ENCODE measurements around the gene DDA1. TPM values are rescaled to one million over a fixed set of nuclear protein-coding genes. Genes with fewer than 3 reads are reported as not detected.

Gene DDA1
- total RNA-seq, 1 experiment from 2014 or later, result 55.6 TPM

- intact Hi-C loops (cut with micrococcal nuclease; ENCODE audit: unreplicated experiment), result loop anchor here (5.0 kb wide), 1 partner anchor 219 kb away; the partner anchor contains the start of gene COLGALT1
- ChIA-PET CTCF (no interaction called here), POLR2A (no interaction called here)
- Histone ChIP-seq H3K36me3 (ENCODE audit: control insufficient read depth, insufficient read depth, low read length) (no peaks in the 10 kb centered on the region), H3K4me3 (ENCODE audit: low read depth, low read length) (peak overlapping the region; percentile 59), H3K4me1 (0 out of 2 replicates have a peak, but pooled peaks cover 9% of the 10 kb centered on the region), H3K9me3 (no peaks in the 10 kb centered on the region), H3K27me3 (replicated peaks; ENCODE audit: control insufficient read depth, insufficient read depth, low read length) (no peaks in the 10 kb centered on the region)
- no TSS peak for BruUV-seq (replicated peaks)
- H3K9me3 Mint-ChIP-seq (ENCODE audit: unreplicated experiment), result no peaks in the 10 kb centered on the region
- peak overlapping the region; percentile 97 for H3K27ac Mint-ChIP-seq (ENCODE audit: unreplicated experiment)
- TF ChIP-seq CTCF (IDR thresholded peaks at IDR 0.05; ENCODE audit: insufficient read depth in 1 of 2, low read depth in 1 of 2, low read length in 1 of 2, severe bottlenecking in 1 of 2, unreplicated experiment in 1 of 2), result no peak
- peaks cover 40% of the 10 kb centered on the region for H3K36me3 Mint-ChIP-seq (ENCODE audit: insufficient read depth, unreplicated experiment)
- no peak for DNase-seq
- H3K27me3 Mint-ChIP-seq (ENCODE audit: insufficient read depth, unreplicated experiment), result no peaks in the 10 kb centered on the region
- H3K4me1 Mint-ChIP-seq (ENCODE audit: low read depth, unreplicated experiment), result no peaks in the 10 kb centered on the region
- H3K4me3 Mint-ChIP-seq (ENCODE audit: unreplicated experiment), result peak overlapping the region; percentile 85
Measured at GRCh38 chr19:17338433-17339078, 29.2 kb downstream of the DDA1 start.

- no peak overlapping the region for H3K4me3 ChIP-seq (ENCODE audit: low read depth, low read length)
- H3K9me3 ChIP-seq, result no peaks in the 10 kb centered on the region
- H3K4me1 ChIP-seq, result 0 out of 2 replicates have a peak, but pooled peaks cover 5% of the 10 kb centered on the region
- no peaks in the 10 kb centered on the region for H3K4me1 Mint-ChIP-seq (ENCODE audit: low read depth, unreplicated experiment)
- no peaks in the 10 kb centered on the region for H3K27me3 Mint-ChIP-seq (ENCODE audit: insufficient read depth, unreplicated experiment)
- intact Hi-C loops (cut with micrococcal nuclease; ENCODE audit: unreplicated experiment), result loop anchor here (5.0 kb wide), 1 partner anchor 218 kb away; the partner anchor contains the start of gene COLGALT1
- no peaks in the 10 kb centered on the region for H3K36me3 ChIP-seq (ENCODE audit: control insufficient read depth, insufficient read depth, low read length)
- H3K9me3 Mint-ChIP-seq (ENCODE audit: unreplicated experiment), result no peaks in the 10 kb centered on the region
- DNase-seq, result no peak
- CTCF ChIA-PET, result no interaction called here
- peaks cover 42% of the 10 kb centered on the region for H3K36me3 Mint-ChIP-seq (ENCODE audit: insufficient read depth, unreplicated experiment)
- POLR2A ChIA-PET, result no interaction called here
- TF ChIP-seq CTCF (IDR thresholded peaks at IDR 0.05; ENCODE audit: insufficient read depth in 1 of 2, low read depth in 1 of 2, low read length in 1 of 2, severe bottlenecking in 1 of 2, unreplicated experiment in 1 of 2), result no peak
- H3K27me3 ChIP-seq (replicated peaks; ENCODE audit: control insufficient read depth, insufficient read depth, low read length), result no peaks in the 10 kb centered on the region
- no peak overlapping the region for H3K27ac Mint-ChIP-seq (ENCODE audit: unreplicated experiment)
- BruUV-seq (replicated peaks), result no TSS peak
- H3K4me3 Mint-ChIP-seq (ENCODE audit: unreplicated experiment), result peak overlapping the region; percentile 85
Measured at GRCh38 chr19:17339088-17339741, 29.9 kb downstream of the DDA1 start.

- no peak for DNase-seq
- H3K36me3 ChIP-seq (ENCODE audit: control insufficient read depth, insufficient read depth, low read length), result no peaks in the 10 kb centered on the region
Measured at GRCh38 chr19:17340302-17340870, 31.0 kb downstream of the DDA1 start.

More at GRCh38 chr19:17340302-17340870, 31.0 kb downstream of the DDA1 start:
- intact Hi-C loops (cut with micrococcal nuclease; ENCODE audit: unreplicated experiment), result no loop called here
- Mint-ChIP-seq H3K36me3 (ENCODE audit: insufficient read depth, unreplicated experiment) (peaks cover 38% of the 10 kb centered on the region), H3K27me3 (ENCODE audit: insufficient read depth, unreplicated experiment) (no peaks in the 10 kb centered on the region), H3K27ac (ENCODE audit: unreplicated experiment) (no peak overlapping the region), H3K9me3 (ENCODE audit: unreplicated experiment) (no peaks in the 10 kb centered on the region), H3K4me3 (ENCODE audit: unreplicated experiment) (no peak overlapping the region), H3K4me1 (ENCODE audit: low read depth, unreplicated experiment) (no peaks in the 10 kb centered on the region)
- ChIA-PET POLR2A (no interaction called here), CTCF (no interaction called here)
- Histone ChIP-seq H3K27me3 (replicated peaks; ENCODE audit: control insufficient read depth, insufficient read depth, low read length) (no peaks in the 10 kb centered on the region), H3K4me3 (ENCODE audit: low read depth, low read length) (no peak overlapping the region), H3K4me1 (0 out of 2 replicates have a peak, but pooled peaks cover 5% of the 10 kb centered on the region), H3K9me3 (no peaks in the 10 kb centered on the region)
- TF ChIP-seq CTCF (IDR thresholded peaks at IDR 0.05; ENCODE audit: insufficient read depth in 1 of 2, low read depth in 1 of 2, low read length in 1 of 2, severe bottlenecking in 1 of 2, unreplicated experiment in 1 of 2), result no peak
- no TSS peak for BruUV-seq (replicated peaks)

Data from Caco-2 (cell line).